ENCODE results near the gene IL18RAP.

DNA sequence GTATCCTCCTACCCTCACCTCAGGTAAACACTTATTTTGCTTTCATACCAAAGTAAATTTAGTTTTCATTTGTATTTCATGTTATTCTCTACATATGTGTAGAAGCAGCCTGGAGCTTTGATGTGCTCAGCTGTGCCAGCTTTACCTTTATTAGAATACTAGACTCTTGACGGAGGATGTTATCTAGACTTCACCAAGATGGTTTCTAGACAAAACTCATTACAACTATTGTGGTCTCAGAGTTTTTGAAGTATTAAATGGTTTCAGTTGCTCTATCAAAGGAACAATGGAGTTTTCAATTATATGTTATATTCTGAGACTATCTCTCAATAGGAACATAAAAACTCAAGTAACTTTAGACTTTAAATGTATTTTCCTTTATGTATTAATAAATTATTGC is 5.0 kb upstream of the IL18RAP start:
- TF ChIP-seq, protein P1, sequence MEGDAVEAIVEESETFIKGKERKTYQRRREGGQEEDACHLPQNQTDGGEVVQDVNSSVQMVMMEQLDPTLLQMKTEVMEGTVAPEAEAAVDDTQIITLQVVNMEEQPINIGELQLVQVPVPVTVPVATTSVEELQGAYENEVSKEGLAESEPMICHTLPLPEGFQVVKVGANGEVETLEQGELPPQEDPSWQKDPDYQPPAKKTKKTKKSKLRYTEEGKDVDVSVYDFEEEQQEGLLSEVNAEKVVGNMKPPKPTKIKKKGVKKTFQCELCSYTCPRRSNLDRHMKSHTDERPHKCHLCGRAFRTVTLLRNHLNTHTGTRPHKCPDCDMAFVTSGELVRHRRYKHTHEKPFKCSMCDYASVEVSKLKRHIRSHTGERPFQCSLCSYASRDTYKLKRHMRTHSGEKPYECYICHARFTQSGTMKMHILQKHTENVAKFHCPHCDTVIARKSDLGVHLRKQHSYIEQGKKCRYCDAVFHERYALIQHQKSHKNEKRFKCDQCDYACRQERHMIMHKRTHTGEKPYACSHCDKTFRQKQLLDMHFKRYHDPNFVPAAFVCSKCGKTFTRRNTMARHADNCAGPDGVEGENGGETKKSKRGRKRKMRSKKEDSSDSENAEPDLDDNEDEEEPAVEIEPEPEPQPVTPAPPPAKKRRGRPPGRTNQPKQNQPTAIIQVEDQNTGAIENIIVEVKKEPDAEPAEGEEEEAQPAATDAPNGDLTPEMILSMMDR (IDR thresholded peaks at IDR 0.05; ENCODE audit: low read length): no peak
- TF ChIP-seq EZH2 (IDR thresholded peaks at IDR 0.05; ENCODE audit: borderline replicate concordance, low read length): no peak

All from OCI-LY1 (cell line).